Erythroblast (primary cell): ENCODE data around the gene SMARCAL1.

Source experiments
- GATA1 ChIP-seq: IDR thresholded peaks from 2 replicates; pipeline ENCODE4 v1.6.1; 2011; ENCODE audit warnings: low read depth, mild to moderate bottlenecking, control low read depth, low read length, moderate library complexity
- POLR2A ChIP-seq: IDR thresholded peaks from 2 replicates; pipeline ENCODE4 v1.6.1; 2011; ENCODE audit warnings: mild to moderate bottlenecking, low read length

DNA sequence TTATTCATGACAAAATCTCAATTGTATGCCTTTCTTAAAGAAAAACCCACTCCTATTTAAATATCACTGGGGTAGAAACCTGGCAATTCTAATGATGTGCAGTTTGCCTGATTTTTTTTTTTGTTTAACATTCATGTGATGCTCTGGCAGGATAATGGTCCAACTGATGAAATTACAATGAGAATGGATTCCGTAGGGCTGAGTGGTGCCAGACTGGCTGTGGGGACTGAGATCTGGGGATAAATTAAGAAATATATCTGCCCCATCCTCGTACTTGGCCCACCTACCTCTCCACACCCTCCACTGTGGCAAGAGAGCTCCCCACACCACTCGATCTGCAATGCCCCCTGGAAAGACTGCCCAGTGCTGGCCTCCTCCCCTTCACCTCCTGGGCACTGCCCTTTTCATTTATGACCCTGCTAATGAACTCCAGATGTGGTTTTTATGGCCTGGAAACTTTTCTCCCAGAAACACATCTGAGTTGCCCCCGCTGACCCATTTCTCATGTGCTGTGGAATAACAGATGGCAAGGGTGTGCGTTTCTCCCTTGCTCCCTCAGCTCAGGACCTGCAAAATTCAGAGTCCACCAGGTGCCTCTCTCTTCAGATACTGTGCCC is 53.4 kb downstream of the SMARCAL1 start:
- no peak for TF ChIP-seq POLR2A
- TF ChIP-seq GATA1, result no peak
